HCT116 (cell line): ENCODE data around the gene RRAS2. TPM values are rescaled to one million over a fixed set of nuclear protein-coding genes. Genes with fewer than 3 reads are reported as not detected.

Source experiments
- ATAC-seq: fragments of 200-7000 bp; cut with Tn5 transposase; 2 replicates; pipeline ENCODE4 v1.9.1; 2020; ENCODE audit warnings: mild to moderate bottlenecking, moderate library complexity
- BruUV-seq: library from RNA; stranded (reverse); fragments of 400-500 nt; replicated peaks from 2 replicates; lab custom pipeline; 2021; lab: Mats Ljungman, UMichigan
- CTCF ChIA-PET: fragments of 300-600 bp; sonication (Branson Sonifier 250); formaldehyde crosslinking; loops from one replicate; lab custom pipeline; 2021; ENCODE audit warnings: antibody characterized with exemption; lab: Charles Lee
- POLR2A ChIA-PET: fragments of 300-600, 350-600 bp; sonication (Branson Sonifier 250); formaldehyde crosslinking; loops from one replicate; lab custom pipeline; 2021; ENCODE audit warnings: antibody characterized with exemption; lab: Charles Lee
- RAD21 ChIA-PET, 2 experiments: fragments of 300-600 bp; sonication (Branson Sonifier 250); formaldehyde crosslinking; loops; one replicate each; lab custom pipeline; 2023; ENCODE audit warnings: low total read pairs in 2 of 2; ENCODE audit not compliant: uncharacterized antibody in 2 of 2, unreplicated experiment in 2 of 2, low non-redundant PET in 1 of 2; lab: Charles Lee
- DNase-seq: peaks from one replicate; pipeline ENCODE4 v3.0.0-alpha.2; 2010; ENCODE audit warnings: low read depth, low spot score
- H2AFZ ChIP-seq: fragments of 200-600 bp; shearing (Covaris generic), sonication (generic); 2 replicates; pipeline ENCODE4 v1.6.1; 2017; ENCODE audit warnings: low read depth, mixed run types, mixed read lengths, antibody characterized with exemption, low read length; ENCODE audit not compliant: poor library complexity, severe bottlenecking
- H3K27ac ChIP-seq: 2 replicates; pipeline ENCODE4 v1.5.1; 2012; ENCODE audit warnings: low read depth, low read length
- H3K27me3 ChIP-seq: fragments of 200-600 bp; sonication (generic); 2 replicates; pipeline ENCODE4 v1.6.1; 2016; ENCODE audit warnings: mixed run types, low read length, mixed read lengths; ENCODE audit not compliant: insufficient read depth
- H3K36me3 ChIP-seq, 2 experiments: fragments of 200-500 bp in 1 of 2; fragments of 200-600 bp in 1 of 2; sonication (Bioruptor generic) in 1 of 2; sonication (generic) in 1 of 2; 2 replicates each; pipeline versions ENCODE4 v1.5.1 to v1.6.1; 2014 to 2016; ENCODE audit warnings: low read length in 2 of 2, inconsistent platforms in 1 of 2, mixed read lengths in 1 of 2, mixed run types in 1 of 2; ENCODE audit not compliant: insufficient read depth in 2 of 2, control insufficient read depth in 1 of 2
- H3K4me1 ChIP-seq, 2 experiments: fragments of 200-600 bp in 1 of 2; sonication (generic) in 1 of 2; 2 replicates each; pipeline versions ENCODE4 v1.5.1 to v1.6.1; 2012 to 2017; ENCODE audit warnings: low read length in 2 of 2, inconsistent platforms in 1 of 2, mild to moderate bottlenecking in 1 of 2, mixed read lengths in 1 of 2, mixed run types in 1 of 2, moderate library complexity in 1 of 2; ENCODE audit not compliant: insufficient read depth in 2 of 2, control insufficient read depth in 1 of 2
- H3K4me2 ChIP-seq: fragments of 200-600 bp; sonication (generic); 2 replicates; pipeline ENCODE4 v1.6.1; 2017; ENCODE audit warnings: mixed run types, low read length, mixed read lengths
- H3K4me3 ChIP-seq, 2 experiments: fragments of 200-600 bp in 1 of 2; sonication (generic) in 1 of 2; replicated peaks in 1 of 2; 2 replicates each; pipeline ENCODE4 v1.5.1; 2011 to 2016; ENCODE audit warnings: low read length in 2 of 2, control low read depth in 1 of 2, low read depth in 1 of 2, mild to moderate bottlenecking in 1 of 2, mixed read lengths in 1 of 2, mixed run types in 1 of 2
- H3K79me2 ChIP-seq: fragments of 200-600 bp; sonication (generic); 2 replicates; pipeline ENCODE4 v1.6.1; 2017; ENCODE audit warnings: mild to moderate bottlenecking, mixed run types, low read length, moderate library complexity, mixed read lengths; ENCODE audit not compliant: insufficient read depth
- H3K9ac ChIP-seq: fragments of 200-600 bp; sonication (generic); 2 replicates; pipeline ENCODE4 v1.6.1; 2016; ENCODE audit warnings: low read length, mixed read lengths
- H3K9me2 ChIP-seq: fragments of 200-600 bp; sonication (generic), shearing (Covaris generic); 2 replicates; pipeline ENCODE4 v1.6.1; 2017; ENCODE audit warnings: mixed run types, mild to moderate bottlenecking, moderate library complexity; ENCODE audit not compliant: insufficient read depth
- H3K9me3 ChIP-seq, 2 experiments: fragments of 200-500 bp in 1 of 2; fragments of 200-600 bp in 1 of 2; sonication (Bioruptor generic) in 1 of 2; sonication (generic) in 1 of 2; 2 replicates each; pipeline ENCODE4 v1.6.1; 2014 to 2017; ENCODE audit warnings: low read length in 2 of 2, mixed read lengths in 2 of 2, inconsistent platforms in 1 of 2, low read depth in 1 of 2, mild to moderate bottlenecking in 1 of 2, mixed run types in 1 of 2, moderate library complexity in 1 of 2; ENCODE audit not compliant: control insufficient read depth in 1 of 2, insufficient read depth in 1 of 2
- H4K20me1 ChIP-seq: fragments of 200-600 bp; sonication (generic), shearing (Covaris generic); 2 replicates; pipeline ENCODE4 v1.6.1; 2017; ENCODE audit warnings: mixed run types, mild to moderate bottlenecking, moderate library complexity; ENCODE audit not compliant: insufficient read depth
- CBX3 ChIP-seq: IDR thresholded peaks from 2 replicates; pipeline ENCODE4 v1.6.1; 2012; ENCODE audit warnings: low read depth
- ELF1 ChIP-seq: IDR thresholded peaks from 2 replicates; pipeline ENCODE4 v1.6.1; 2012; ENCODE audit warnings: low read depth, borderline replicate concordance
- EZH2 ChIP-seq: fragments of 200-600 bp; sonication (generic); IDR thresholded peaks from 2 replicates; pipeline ENCODE4 v1.6.1; 2017; ENCODE audit warnings: antibody characterized with exemption, mixed run types
- EZH2phosphoT487 ChIP-seq: fragments of 200-600 bp; IDR thresholded peaks from 2 replicates; pipeline ENCODE4 v1.6.1; 2018; ENCODE audit warnings: antibody characterized with exemption, borderline replicate concordance
- POLR2A ChIP-seq: IDR thresholded peaks from 2 replicates; pipeline ENCODE4 v1.7.0; 2011; ENCODE audit warnings: borderline replicate concordance; ENCODE audit not compliant: insufficient read depth, insufficient read length; ENCODE audit errors: extremely low read depth
- POLR2AphosphoS5 ChIP-seq: IDR thresholded peaks from 2 replicates; pipeline ENCODE4 v1.6.1; 2011; ENCODE audit warnings: mild to moderate bottlenecking, low read depth, low read length, moderate library complexity
- SP1 ChIP-seq: IDR thresholded peaks from 2 replicates; pipeline ENCODE4 v1.6.1; 2012; ENCODE audit warnings: low read depth
- TCF7L2 ChIP-seq: IDR thresholded peaks from 2 replicates; pipeline ENCODE4 v1.7.0; 2011; ENCODE audit warnings: borderline replicate concordance, inconsistent platforms; ENCODE audit not compliant: insufficient read depth, insufficient read length; ENCODE audit errors: extremely low read depth
- YY1 ChIP-seq: IDR thresholded peaks from 2 replicates; pipeline ENCODE4 v1.6.1; 2011; ENCODE audit warnings: low read length, low read depth, moderate library complexity, mild to moderate bottlenecking; ENCODE audit not compliant: insufficient replicate concordance; ENCODE audit errors: extremely low read depth
- ZFX ChIP-seq: fragments of 450-650 bp; IDR thresholded peaks from 2 replicates; pipeline ENCODE4 v1.6.1; 2017
- intact Hi-C: fragments of 100-400 bp; cut with micrococcal nuclease; formaldehyde crosslinking; loops from 2 replicates; pipeline ENCODE4 v1.10.0; 2022
- total RNA-seq: library from RNA; stranded (reverse); gene quantifications from one replicate; pipeline ENCODE4 v1.2.1, GENCODE V29; 2021; ENCODE audit not compliant: unreplicated experiment
- TF ChIP-seq, protein P1 (sequence below): IDR thresholded peaks from 2 replicates; pipeline ENCODE4 v1.6.1; 2012
- TF ChIP-seq, protein P2 (sequence below): IDR thresholded peaks from 2 replicates; pipeline ENCODE4 v1.6.1; 2012
- TF ChIP-seq, protein P3 (sequence below): IDR thresholded peaks from 2 replicates; pipeline ENCODE4 v1.6.1; 2012; ENCODE audit warnings: low read depth

Gene RRAS2
- total RNA-seq, 1 experiment from 2014 or later: 54.5 TPM

DNA sequence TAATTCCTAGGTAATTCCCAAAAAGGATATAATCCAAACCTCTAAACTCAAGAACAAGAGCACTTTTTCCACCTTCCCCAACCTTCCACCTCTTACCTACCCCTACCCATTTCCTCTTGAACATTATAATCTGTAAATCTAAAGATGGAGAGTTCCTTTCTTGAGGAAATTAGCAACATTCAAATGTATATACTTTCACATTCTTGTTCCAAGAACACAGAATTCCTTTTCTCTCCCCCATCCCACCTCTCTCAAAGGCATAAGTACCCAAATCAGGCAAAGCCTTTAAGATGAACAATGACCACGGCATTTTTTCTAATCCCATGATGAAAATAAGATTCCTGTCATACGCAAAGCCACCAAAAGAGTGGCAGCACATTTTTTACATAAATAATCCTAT is 18.3 kb downstream of the RRAS2 start:
- Histone ChIP-seq H3K79me2 (peaks cover 98% of the 10 kb centered on the region), H3K9me2 (no peaks in the 10 kb centered on the region), H3K36me3 (peaks cover 0 to 2% of the 10 kb centered on the region in 2 experiments; a peak in 1 of 4 replicates), H3K27me3 (no peaks in the 10 kb centered on the region), H3K27ac (no peak overlapping the region), H3K4me2 (no peak overlapping the region), H3K4me3 (no peak overlapping the region), H2AFZ (no peak overlapping the region), H4K20me1 (no peaks in the 10 kb centered on the region; the same call in 1 of the 2 replicates), H3K4me1 (peaks cover 0 to 21% of the 10 kb centered on the region in 2 experiments; a peak in 2 of 4 replicates), H3K9me3 (peaks cover 0 to 9% of the 10 kb centered on the region in 2 experiments; a peak in 2 of 4 replicates), H3K9ac (no peak overlapping the region)
- RAD21 ChIA-PET: no interaction called here
- POLR2A ChIA-PET: no interaction called here
- ATAC-seq (no peak), DNase-seq (no peak)
- TF ChIP-seq SP1 (no peak), EZH2phosphoT487 (no peak)
- TF ChIP-seq, protein P1, sequence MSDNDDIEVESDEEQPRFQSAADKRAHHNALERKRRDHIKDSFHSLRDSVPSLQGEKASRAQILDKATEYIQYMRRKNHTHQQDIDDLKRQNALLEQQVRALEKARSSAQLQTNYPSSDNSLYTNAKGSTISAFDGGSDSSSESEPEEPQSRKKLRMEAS: no peak
- BruUV-seq: no TSS peak
- intact Hi-C loops: no loop called here
- CTCF ChIA-PET: no interaction called here

DNA sequence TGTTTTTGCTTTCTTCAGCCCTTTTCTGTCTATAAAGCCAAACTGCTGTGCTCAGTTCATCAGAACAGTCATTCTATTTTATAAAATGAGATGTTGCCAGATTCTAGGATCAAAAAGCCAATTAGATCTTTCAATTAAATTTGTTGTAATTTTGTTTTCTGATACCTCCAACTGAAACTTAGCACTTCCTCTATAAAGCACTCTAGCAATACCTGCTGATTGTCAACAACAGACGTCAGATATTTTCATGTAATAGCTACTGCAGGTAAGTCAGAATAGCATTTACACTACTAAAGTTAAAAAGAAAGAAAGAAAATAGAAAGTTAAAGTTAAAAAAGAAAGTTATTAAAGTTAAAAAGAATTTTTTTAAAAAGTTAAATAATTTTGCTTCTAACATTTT is 19.6 kb downstream of the RRAS2 start:
- Histone ChIP-seq H3K4me3 (no peak overlapping the region), H2AFZ (no peak overlapping the region), H3K9me3 (peaks cover 0 to 11% of the 10 kb centered on the region in 2 experiments; a peak in 2 of 4 replicates), H3K27me3 (no peaks in the 10 kb centered on the region), H4K20me1 (peaks cover 4% of the 10 kb centered on the region; the same call in 1 of the 2 replicates), H3K4me2 (no peak overlapping the region), H3K9ac (no peak overlapping the region), H3K79me2 (peaks cover 98% of the 10 kb centered on the region), H3K4me1 (peaks cover 0 to 21% of the 10 kb centered on the region in 2 experiments; a peak in 2 of 4 replicates), H3K27ac (no peak overlapping the region), H3K9me2 (no peaks in the 10 kb centered on the region), H3K36me3 (no peaks in the 10 kb centered on the region)
- no TSS peak for BruUV-seq
- ChIA-PET RAD21 (no interaction called here), CTCF (no interaction called here), POLR2A (no interaction called here)
- TF ChIP-seq, protein P1: no peak
- no peak for TF ChIP-seq CBX3
- no peak for TF ChIP-seq ZFX
- TF ChIP-seq, protein P2, sequence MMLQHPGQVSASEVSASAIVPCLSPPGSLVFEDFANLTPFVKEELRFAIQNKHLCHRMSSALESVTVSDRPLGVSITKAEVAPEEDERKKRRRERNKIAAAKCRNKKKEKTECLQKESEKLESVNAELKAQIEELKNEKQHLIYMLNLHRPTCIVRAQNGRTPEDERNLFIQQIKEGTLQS: no peak
- TF ChIP-seq EZH2: no peak
- TF ChIP-seq, protein P3, sequence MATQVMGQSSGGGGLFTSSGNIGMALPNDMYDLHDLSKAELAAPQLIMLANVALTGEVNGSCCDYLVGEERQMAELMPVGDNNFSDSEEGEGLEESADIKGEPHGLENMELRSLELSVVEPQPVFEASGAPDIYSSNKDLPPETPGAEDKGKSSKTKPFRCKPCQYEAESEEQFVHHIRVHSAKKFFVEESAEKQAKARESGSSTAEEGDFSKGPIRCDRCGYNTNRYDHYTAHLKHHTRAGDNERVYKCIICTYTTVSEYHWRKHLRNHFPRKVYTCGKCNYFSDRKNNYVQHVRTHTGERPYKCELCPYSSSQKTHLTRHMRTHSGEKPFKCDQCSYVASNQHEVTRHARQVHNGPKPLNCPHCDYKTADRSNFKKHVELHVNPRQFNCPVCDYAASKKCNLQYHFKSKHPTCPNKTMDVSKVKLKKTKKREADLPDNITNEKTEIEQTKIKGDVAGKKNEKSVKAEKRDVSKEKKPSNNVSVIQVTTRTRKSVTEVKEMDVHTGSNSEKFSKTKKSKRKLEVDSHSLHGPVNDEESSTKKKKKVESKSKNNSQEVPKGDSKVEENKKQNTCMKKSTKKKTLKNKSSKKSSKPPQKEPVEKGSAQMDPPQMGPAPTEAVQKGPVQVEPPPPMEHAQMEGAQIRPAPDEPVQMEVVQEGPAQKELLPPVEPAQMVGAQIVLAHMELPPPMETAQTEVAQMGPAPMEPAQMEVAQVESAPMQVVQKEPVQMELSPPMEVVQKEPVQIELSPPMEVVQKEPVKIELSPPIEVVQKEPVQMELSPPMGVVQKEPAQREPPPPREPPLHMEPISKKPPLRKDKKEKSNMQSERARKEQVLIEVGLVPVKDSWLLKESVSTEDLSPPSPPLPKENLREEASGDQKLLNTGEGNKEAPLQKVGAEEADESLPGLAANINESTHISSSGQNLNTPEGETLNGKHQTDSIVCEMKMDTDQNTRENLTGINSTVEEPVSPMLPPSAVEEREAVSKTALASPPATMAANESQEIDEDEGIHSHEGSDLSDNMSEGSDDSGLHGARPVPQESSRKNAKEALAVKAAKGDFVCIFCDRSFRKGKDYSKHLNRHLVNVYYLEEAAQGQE: no peak
- TF ChIP-seq EZH2phosphoT487: no peak
- no peak for TF ChIP-seq ELF1
- no peak for TF ChIP-seq TCF7L2
- no peak for TF ChIP-seq POLR2A
- TF ChIP-seq POLR2AphosphoS5: no peak
- TF ChIP-seq YY1: no peak
- DNase-seq: no peak
- ATAC-seq: no peak
- intact Hi-C loops: no loop called here
